ENCODE data around the gene PRPF38B.

The PRPF38B gene

DNA sequence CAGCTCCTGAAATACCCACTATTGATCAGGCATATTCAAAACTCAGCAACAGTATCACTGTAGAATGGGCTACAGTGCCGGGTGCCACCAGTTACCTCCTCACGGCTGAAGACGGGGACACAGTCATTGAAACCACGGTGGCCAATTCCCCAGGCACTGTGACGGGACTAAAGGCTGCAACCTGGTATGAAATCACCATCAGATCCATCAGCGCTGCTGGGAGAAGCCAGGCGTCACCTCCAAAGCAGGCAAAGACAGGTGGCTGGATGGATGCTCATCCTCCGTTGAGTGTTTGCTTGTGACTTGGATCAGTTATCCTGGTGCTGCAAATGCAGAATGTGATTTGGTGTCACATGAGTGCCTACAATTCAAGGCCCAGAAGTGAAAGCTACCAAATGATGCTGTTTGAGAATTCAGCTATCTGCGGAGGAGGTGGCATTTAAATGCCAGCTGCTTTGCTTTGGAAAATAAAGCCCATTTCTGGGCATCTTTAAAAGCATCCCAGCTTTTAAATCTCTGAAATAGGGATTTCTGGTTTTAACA lies 25.7 kb downstream of the PRPF38B start:
- no peak for DNase-seq (ENCODE audit: low read depth)

GRCh38 chr1:108718927-108719655 lies 27.0 kb downstream of the PRPF38B start:
- no peak for DNase-seq (ENCODE audit: low read depth)

GRCh38 chr1:108719656-108720435 lies 27.7 kb downstream of the PRPF38B start:
- peak; percentile 74 for DNase-seq (ENCODE audit: low read depth)

DNA sequence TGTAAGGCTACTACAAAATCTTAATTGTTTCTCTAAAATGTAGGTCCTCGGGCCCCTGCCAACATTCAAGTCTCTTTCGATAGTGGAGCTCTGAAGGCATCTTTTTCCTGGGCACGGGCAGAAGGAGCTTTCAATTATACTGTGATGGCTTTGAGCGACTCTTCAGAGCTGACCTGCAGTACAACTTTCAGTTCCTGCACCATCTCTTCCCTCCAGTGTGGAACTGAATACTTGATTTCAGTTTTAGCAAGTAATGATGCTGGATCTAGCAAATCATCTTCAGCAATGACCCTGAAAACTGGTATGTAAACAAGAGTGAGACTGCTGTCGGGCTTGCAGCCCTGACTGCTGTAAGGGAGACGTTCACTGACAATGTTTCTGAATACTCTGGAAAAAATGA lies 30.2 kb downstream of the PRPF38B start:
- DNase-seq (ENCODE audit: low read depth): no peak

GRCh38 chr1:108725906-108726305 lies 33.8 kb downstream of the PRPF38B start:
- no peak for DNase-seq (ENCODE audit: low read depth)

GRCh38 chr1:108728327-108728923 lies 36.3 kb downstream of the PRPF38B start:
- DNase-seq (ENCODE audit: low read depth): no peak

DNA sequence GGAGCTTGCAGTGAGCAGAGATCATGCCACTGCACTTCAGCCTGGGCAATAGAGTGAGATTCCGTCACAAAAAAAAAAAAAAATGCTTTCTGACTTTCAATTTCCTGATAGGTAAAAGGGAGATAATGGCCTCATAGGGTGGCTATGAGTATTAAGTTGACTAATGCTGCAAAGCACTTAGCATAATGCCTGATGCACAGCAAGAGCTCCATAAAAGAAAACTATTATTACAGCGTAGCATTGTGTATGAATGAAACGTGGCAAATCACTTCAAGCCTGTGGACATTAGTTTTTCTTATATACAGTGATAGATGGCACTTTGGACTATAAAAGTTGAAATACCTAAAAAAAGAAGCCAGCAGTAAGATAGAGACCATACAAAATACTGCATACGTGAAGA lies 37.4 kb downstream of the PRPF38B start:
- no peak for DNase-seq (ENCODE audit: low read depth)

- DNase-seq (ENCODE audit: low read depth): no peak
Measured at GRCh38 chr1:108732398-108732797, 40.3 kb downstream of the PRPF38B start.

GRCh38 chr1:108734171-108734865 lies 42.2 kb downstream of the PRPF38B start:
- no peak for DNase-seq (ENCODE audit: low read depth)

DNA sequence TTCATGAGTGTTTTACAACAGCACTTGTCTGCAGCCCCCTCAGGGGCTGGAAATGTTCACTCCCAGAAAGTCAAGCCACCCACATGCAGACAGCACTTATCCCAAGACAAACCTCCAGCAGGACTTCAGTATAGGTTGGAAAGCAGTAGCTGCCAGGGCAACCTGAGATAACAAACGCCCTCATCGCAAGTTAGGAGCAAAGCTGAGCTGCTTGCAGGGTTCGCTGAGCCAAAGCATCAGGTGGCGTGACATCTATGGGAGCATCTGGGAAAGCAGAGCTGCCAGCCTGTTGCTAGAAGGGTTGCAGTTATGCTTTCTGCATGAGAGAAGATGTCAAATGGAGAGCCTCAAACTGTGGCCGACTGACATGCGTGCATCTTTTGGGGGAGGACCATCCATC lies 50.1 kb downstream of the PRPF38B start:
- no peak for DNase-seq (ENCODE audit: low read depth)

GRCh38 chr1:108745980-108746381 lies 53.9 kb downstream of the PRPF38B start:
- no peak for DNase-seq (ENCODE audit: low read depth)

DNA sequence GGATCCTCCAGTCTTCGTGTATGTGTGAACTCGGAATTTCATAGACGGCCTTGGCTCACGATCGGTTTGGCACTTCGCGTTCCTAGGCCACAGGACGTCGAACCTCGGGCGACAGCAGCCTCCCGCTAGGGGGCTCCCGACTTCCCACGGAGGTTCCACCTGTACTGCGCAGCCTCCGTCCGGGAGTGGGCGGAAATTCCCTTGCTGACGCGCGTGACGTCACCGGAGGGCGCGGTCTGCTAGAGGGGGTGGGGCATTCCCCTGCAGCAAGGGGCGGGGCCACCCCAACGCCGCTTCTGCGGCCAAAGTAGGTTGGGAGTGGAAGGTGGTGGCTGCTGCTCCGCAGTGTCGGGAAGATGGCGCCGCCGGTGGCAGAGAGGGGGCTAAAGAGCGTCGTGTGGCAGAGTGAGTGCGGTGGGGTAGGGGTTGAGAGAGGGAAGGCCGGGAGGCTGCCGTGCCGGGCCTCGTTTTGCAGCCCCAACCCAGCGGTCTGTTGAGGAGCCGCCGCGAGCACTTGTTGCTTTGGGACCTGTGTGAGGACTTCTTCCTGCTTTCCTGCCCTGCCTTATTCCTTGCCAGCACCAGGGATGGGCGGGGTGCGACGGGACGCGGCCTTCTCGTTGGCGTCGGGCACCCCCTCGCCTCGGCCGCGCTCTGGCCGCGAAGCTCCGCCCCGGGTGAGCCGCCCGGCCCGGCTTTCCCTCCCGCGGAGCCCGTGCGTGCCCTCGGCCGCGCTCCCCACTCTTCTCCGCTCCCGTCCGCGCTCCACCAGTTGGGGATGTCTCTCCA lies 54.5 kb downstream of the PRPF38B start, which contains the start of gene STXBP3:
STXBP3 (plus strand) TSS at position 293 of the 789 bp plus-strand sequence; CDS start at position 357, 64 bp downstream.
- DNase-seq (ENCODE audit: low read depth): peak; percentile 95

- DNase-seq (ENCODE audit: low read depth): peak; percentile 90
Measured at GRCh38 chr1:108747171-108747850, 55.2 kb downstream of the PRPF38B start.

DNA sequence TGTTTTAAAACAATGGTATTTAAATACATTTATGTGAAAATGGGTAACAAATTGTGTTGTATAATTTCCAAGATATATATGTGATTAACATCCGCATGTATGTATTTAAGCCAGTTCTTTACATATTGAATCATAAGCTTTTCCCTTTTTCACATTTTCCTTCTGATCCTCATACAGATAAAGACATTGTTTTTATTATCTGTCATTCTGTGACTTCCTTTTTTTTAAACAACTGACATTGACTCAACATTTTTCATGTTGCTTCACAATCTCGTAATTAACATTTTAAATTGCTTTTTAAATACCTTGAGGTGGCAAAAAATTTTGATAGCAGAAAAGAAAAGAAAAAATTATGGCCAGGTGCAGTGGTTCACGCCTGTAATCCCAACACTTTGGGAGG lies 55.8 kb downstream of the PRPF38B start:
- DNase-seq (ENCODE audit: low read depth): no peak

DNA sequence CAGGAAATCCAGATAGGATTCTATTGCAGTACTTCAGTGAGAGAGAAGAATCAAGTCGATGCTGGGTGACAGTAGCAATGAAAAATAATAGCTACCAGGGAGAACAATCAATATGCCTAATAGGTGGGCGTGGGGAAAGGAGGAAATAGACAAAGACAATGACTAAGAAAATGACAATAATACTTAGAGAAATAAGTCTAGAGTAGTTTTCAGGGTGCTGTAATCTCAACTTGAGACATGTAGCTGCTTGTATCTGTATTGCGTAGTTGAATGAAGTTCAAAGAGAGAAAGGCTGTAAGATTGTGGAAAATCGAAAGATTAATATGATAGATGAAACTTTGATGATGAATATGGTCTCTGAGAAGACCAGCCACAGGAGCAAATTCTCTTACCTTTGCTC lies 57.0 kb downstream of the PRPF38B start:
- no peak for DNase-seq (ENCODE audit: low read depth)

DNA sequence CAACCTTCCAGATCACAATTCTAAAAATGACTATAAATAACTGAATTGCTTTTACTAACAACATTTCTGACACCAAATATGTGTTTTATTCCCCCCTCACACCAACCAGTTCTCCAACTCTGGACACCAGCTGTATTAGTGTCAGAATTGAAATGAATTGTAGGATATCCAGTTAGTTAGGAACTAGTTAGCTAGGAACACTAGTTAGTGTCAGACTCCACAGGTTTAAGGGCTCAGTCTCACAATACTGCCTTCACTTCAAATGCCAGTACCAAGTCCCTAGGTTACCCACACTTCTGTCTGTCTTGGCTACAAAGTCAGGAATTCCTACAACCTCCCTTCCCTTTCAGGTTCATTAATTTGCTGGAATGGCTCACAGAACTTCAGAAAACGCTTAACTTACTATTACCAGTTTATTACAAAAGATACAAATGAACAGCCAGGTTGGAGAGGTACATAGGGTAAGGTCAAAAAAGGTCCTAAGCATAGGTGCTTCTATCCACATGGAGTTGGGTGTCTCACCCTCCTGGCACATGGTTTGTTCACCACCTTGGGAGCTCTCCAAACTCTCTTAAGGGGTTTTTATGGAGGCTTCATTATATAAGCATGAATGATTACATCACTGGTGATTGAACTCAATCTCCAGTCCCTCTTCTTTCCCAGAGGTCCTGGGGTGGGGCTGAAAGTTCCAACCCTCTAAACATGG lies 58.5 kb downstream of the PRPF38B start:
- no peak for DNase-seq (ENCODE audit: low read depth)
